DOHH2 (cell line): ENCODE data around the gene HHAT.

Source experiments
- CTCF ChIP-seq: fragments of 200-600 bp; sonication (generic); IDR thresholded peaks from one replicate; pipeline ENCODE4 v1.5.1; 2014; ENCODE audit warnings: antibody characterized with exemption, mild to moderate bottlenecking, low read depth, low read length; ENCODE audit not compliant: poor library complexity, severe bottlenecking
- EZH2phosphoT487 ChIP-seq: fragments of 200-600 bp; sonication (generic); IDR thresholded peaks from 2 replicates; pipeline ENCODE4 v1.6.1; 2017; ENCODE audit warnings: borderline replicate concordance, mild to moderate bottlenecking, antibody characterized with exemption, low read length, moderate library complexity, mixed read lengths

DNA sequence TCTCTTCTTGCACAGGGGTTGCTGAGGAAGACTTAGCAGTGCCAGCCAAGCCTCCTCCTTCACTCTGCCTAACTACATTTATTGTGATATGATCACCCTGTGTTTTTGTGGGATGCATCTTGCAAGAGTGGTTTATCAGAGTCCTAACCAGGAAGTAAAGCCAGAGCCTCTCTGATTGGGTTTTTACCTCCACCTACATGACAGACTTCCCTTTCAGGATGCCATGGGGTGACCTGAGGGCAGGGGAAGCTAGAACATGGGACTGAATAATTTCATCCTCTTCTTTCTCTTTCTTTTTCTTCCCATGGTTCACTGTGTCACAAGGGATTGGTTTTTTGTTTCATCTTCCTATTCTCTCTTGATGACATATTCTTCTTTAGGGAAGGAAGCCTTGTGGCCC, 146.6 kb downstream of the HHAT start:
- TF ChIP-seq CTCF (no peak), EZH2phosphoT487 (no peak)
